ENCODE data around the gene DDB1.
A peak's percentile ranks its signal among the peaks of the same experiment; 100 is the strongest.

The DDB1 gene

DNA sequence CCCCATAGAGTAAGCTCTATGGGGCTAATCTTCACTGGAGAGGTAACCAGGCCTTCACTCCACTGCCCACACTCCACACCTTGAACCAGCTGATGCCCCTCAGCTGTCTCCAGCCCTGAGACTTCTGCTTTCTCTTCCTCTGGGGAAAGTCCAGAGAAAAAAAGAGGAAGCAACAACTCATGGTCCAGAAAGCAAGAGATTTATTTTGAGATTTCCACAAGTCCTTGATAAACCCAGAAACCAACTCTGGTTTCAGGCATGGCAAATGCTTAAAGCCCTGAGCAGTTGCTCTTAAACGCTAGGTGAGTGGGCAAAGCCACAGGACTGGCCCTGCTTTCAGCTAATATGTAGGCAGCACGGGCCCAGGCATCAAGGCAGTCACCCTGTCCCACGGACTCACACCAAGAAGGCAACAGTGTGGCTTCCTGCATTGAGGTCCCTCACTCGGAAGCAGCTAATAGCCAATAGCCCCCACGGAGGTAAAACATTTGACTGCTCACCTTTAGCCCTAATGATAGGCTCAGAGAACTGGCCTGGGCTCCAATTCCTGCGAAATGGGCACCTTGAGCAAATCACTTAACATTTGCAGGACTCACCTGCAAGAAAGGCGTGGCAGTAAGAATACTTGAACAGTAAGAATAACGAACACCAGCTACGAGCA, 24.5 kb upstream of the DDB1 start:
- FAIRE-seq (peak; percentile 90), DNase-seq (ENCODE audit: extremely low spot score, insufficient read length, low read depth) (no peak)

DNA sequence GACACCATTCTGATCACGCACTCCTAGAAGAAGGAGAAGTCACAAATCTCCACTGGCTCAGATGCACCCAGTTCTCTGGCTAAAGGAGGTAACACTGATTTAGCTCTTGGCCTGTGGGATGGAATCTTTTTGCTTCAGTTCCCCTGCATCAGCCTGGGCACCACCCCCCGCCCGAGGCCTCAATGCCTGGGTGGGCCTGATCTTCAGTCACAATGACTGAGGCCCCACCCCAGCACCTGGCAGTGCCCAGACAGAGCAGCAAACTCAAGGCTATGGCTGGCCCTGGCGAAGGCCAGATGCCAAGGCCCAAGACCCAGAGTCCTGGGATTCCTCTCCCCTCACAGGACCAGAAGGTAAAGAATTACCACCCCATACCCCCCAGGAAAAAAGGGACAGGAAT, 23.8 kb upstream of the DDB1 start:
- FAIRE-seq (no peak), DNase-seq (ENCODE audit: extremely low spot score, insufficient read length, low read depth) (no peak)

DNA sequence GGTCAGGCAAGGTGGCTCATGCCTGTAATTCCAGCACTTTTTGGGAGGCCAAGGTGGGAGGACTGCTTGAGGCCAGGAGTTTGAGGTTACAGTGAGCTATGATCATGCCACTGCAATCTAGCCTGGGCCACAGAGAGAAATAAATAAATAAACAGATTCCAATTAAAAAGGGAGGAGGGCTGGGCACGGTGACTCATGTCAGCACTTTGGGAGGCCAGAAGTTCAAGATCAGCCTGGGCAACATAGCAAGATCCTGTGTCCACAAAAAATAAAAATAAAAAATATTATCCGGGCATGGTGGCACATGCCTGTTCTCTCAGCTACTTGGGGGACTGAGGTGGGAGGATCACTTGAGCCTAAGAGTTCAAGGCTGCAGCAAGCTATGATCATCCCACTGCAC, 21.3 kb upstream of the DDB1 start:
- no peak for FAIRE-seq

DNA sequence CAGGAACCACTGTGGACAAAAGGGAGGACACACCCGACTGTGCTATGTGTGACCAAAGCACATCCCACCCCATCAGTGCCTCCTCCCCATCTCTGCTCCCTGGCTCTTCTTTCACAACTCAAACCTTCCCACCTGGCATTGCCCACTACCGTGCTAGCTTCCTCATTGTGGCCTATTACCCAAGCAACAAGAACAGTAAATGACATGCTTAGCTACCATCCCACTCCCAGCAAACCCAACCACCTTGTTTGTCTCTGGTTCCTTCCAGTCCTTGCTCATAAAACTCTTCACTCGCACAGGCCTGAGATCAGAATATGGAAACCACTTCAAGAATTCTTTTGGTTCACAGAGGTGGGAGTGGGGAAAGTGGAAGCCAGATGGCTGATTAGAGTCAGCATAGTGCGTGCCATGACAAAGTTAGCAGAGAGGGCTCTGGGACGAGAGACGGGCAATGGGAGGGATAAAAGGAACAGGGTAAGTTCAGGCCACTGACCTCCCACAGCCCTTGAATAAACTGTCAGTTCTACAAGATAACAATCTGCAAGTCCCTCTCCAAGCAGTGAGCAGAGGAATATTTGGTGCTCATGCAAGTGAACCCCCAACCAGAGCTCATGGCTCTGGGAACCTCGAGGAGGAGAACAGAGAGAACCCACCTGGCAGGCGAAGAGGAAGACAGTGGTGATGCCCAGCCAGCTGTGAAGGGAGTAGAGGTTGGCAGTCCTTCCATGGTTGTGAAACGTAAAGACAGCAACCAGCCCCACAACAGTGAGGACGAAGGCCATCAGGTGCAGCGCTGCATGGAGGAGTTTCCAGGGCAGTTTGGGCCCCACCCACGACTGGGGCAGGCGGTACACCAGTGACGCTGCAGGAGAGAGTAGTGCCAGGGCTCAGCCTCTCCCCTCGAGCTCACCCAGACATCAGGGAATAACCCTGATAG, 20.5 kb upstream of the DDB1 start:
- FAIRE-seq (no peak), DNase-seq (ENCODE audit: extremely low spot score, insufficient read length, low read depth) (no peak)

More for the DNA sequence above, 21.3 kb upstream of the DDB1 start:
- DNase-seq (ENCODE audit: extremely low spot score, insufficient read length, low read depth) = no peak

DNA sequence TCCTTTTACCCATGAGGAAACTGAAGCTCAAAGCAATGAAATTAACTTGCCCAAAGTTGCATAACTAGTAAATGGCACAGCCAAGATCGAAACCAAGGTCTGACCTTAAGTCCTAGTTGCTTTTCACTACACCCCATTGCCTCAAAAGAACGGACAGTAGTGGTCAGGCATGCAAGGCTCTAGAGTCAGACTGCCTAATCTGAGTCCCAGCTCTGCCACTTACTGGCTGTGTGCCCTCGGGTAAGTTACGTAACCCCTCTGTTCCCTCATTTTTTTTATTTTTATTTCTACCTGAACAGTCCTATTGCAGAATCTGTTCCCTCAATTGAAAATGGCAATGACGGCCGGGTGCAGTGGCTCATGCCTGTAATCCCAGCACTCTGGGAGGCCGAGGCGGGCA, 19.1 kb upstream of the DDB1 start:
- DNase-seq (ENCODE audit: extremely low spot score, insufficient read length, low read depth) (no peak), FAIRE-seq (no peak)

DNA sequence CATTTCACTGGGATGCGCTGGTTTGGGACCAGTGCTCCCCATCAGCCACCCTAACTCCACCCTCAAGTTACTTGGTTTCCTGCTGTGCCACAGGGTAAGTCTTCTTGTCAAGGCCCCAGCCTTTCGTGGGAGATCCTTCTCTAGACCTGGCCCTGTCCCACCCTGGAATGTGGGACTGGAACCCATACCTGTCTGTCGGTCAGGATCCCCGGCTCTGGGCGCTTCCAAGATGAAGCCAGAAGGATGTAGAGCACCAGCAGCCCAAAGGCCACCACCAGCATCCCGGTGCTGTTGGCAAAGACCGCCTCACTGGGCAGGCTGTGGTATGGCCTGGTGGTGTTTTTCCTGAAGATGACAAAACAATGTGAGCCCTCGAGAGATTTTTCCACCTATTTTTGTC, 17.9 kb upstream of the DDB1 start:
- DNase-seq (ENCODE audit: extremely low spot score, insufficient read length, low read depth) = no peak
- FAIRE-seq = no peak

DNA sequence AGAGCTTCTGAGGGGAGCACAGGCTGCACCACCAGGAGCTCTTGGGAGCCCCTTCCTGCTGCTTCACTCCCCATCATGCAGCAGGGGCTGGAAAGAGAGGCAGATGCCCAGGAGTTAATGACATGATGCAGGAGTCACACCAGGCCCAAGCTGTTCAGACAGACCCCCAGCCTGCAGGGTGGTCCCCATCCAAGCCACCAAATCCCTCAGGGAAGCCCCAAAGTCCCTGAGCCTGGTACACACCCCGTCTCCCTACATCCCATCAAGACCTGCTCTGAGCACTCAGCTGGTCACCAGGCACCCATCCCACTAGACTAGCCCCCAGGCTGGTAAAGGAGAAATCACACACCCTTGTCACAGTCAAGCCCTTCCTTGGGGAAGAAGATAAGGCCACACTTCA, 17.4 kb upstream of the DDB1 start:
- DNase-seq (ENCODE audit: extremely low spot score, insufficient read length, low read depth) (no peak), FAIRE-seq (no peak)

DNA sequence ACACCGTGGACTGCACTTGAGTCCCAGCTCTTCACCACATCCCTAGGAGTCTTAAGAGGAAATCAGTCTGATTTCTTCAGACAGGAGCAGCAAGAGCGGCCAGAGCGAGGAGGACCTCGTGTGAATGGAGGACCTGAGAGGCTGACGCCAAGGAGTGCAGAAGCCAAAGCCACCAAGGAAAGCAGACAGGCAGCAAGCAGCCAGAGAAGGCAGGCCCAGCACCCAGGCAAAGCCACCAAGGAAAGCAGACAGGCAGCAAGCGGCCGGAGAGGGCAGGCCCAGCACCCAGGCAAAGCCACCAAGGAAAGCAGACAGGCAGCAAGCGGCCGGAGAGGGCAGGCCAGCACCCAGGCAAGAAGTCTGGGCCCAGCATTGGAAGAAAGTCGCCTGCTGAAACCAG, 17.0 kb upstream of the DDB1 start:
- no peak for FAIRE-seq
- DNase-seq (ENCODE audit: extremely low spot score, insufficient read length, low read depth) = no peak

DNA sequence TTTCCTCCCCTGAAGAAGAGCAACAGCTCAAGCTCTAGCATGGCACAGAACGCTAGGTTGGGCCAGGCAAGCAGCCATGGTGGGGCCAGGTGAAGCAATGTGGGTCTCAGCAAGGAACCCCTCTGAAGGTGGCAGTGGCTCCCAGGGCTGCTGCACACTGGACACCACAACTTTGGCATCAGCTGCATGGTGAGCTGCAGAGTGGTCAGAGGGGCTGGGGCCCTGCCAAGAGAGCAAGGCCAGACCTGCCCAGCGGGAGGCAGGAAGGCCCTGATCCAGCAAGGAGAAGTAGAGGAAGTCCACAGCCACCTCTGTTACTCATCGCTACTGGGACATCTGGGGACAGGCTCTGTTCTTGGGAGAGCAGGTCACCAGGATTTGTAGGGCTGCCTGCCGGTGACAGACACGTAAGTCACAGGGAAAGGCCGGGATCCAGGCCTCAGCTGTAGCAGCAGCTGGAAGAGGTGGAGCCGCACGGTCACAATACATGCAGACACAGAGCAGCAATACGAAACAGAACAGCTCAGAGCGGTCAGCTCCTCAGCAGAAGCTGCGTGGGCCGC, 16.4 kb upstream of the DDB1 start:
- FAIRE-seq (no peak), DNase-seq (ENCODE audit: extremely low spot score, insufficient read length, low read depth) (no peak)

DNA sequence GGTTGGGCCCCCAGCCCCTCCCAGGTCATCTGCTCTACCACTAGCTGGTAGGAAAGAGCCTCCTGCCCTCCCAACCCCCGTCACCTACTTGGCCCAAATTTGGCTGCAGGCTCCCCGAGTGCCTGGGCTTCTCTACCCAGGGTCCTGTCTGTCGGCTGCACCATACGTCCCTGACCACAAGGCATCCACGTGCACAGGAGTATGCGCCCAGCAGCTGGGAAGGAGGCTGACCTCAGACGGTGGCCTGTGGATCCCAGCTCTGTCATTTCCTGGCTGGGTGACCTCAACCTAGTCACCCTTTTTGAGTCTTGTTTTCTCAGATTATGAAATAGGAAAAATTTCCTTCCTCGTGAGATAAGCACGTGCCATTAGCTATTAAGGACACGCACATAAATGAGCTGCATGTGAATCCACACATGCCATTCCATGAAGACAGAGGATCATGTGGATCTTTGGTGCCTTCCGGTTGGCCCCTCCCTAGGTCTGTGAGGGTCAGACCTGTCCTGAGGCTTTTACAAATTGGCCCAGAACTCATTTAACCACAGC, 15.1 kb upstream of the DDB1 start:
- no peak for FAIRE-seq
- DNase-seq (ENCODE audit: extremely low spot score, insufficient read length, low read depth) = no peak

DNA sequence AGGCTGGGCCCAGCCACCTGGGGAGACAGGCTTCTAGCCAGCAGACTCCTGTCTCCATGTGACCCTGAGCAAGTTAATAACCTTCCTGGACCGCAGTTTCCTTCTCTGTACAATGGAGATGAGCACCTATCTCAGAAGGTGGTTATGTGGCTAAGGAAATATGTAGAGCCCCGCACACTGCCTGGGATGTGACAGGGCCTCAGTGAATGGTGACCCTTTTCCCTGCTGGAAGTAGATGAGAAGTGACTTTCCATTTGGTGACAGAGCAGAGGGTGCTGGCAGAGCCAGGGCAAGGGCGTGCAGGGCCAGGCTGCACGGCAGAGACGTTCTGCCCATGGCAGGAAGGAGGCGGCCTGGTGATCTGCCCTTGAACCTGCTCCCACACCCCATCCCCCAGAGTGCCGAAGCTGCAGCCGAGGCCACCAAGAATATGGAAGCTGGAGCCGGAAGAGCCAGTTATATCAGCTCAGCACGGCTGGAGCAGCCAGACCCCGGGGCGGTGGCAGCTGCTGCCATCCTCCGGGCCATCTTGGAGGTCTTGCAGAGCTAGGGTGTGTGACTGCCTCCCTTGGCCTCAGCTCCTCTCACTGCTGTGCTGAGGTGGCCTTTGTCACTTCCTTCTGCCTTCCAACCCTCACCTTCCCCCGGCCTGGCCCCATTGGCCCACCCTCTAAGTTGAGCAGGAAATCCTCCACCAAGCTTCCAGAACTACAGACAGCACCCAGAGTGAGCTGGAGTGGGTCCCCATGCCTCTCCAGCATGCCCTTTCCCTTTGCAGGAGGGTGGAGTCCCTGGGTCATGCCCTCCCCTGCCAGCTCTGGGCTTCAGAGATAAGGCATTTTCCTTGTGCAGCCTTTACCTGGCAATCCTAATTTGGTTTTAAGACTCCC, 13.3 kb upstream of the DDB1 start:
- no peak for FAIRE-seq

DNA sequence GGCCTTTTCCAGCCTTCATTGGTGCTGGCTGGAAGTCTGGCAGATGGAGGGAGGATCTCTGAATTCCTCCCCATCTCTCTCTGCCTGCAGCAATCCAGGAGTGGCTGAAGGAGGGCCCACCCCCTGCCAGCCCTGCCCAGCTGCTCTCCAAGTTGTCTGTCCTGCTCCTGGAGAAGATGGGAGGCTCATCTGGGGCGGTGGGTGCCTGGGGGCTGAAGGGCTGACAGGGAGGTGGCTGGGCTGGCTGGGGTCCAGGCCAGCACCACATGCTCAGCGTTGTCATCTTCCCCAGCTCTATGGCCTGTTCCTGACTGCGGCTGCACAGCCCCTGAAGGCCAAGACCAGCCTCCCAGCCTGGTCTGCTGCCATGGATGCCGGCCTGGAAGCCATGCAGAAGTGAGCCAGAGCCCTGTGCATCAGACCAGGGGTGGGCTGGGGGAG, 12.3 kb upstream of the DDB1 start:
- FAIRE-seq (no peak), DNase-seq (ENCODE audit: extremely low spot score, insufficient read length, low read depth) (no peak)

More for the DNA sequence above, 13.3 kb upstream of the DDB1 start:
- no peak for DNase-seq (ENCODE audit: extremely low spot score, insufficient read length, low read depth)

DNA sequence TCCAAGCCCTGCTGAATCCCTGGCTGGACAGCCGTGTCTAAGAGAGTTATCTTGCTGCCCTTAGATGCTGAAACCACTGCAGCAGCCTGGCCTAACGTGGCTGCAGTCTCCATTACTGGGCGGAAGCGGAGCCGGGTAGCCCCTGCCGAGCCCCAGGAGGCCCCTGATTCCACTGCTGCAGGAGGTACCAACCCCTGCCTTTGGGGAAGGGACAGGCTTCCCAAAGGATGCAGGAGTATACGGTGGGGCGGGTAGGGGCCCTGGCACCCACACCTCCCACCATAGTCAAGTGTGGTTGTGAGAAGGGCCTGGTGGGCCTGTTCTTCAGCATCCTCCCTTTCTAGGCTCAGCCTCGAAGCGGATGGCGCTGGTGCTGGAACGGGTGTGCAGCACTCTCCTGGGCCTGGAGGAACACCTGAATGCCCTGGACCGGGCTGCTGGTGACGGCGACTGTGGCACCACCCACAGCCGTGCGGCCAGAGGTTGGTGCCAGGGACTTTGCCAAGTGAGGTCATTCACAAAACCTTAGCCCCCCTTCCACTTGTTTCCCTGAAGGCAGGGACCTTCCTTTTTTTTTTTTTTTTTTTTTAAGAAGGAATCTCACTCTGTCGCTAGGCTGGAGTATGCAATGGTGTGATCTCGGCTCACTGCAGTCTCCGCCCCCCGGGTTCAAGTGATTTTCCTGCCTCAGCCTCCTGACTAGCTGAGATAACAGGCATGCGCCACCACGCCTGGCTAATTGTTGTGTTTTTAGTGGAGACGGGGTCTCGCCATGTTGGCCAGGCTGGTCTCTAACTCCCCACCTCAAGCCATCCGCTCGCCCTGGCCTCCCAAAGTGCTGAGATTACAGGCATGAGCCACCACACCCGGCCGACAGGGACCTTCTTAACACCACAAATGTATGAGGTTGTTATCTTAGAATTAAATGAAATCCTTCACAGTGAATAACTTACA, 11.2 kb upstream of the DDB1 start:
- FAIRE-seq (no peak), DNase-seq (ENCODE audit: extremely low spot score, insufficient read length, low read depth) (no peak)

DNA sequence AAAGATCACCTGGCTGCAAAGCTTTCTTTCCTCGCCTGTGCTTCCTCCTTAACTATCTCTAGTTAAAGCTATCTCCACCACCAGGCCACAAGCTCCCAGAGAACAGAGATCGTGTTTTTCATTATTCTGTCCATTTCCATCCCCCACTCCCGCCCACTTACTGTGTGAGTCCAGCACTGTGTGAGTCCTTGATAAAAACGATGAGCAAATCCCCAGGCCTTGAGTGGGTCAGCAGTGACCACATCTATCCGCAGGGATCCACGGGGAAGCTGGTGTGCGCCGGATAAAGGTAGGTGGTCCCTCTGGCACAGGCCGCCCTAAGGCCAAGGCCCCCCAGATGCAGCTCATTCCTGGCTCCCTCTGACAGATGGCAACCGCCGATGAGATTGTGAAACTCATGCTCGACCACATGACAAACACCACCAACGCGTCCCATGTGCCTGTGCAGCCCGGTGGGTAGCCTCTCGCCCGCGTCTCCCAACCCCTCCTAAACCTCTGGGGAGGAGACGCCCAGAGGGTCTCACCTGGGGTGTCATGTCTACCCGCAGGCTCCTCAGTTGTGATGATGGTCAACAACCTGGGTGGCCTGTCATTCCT, 9.4 kb upstream of the DDB1 start:
- DNase-seq (ENCODE audit: extremely low spot score, insufficient read length, low read depth) (no peak), FAIRE-seq (no peak)

DNA sequence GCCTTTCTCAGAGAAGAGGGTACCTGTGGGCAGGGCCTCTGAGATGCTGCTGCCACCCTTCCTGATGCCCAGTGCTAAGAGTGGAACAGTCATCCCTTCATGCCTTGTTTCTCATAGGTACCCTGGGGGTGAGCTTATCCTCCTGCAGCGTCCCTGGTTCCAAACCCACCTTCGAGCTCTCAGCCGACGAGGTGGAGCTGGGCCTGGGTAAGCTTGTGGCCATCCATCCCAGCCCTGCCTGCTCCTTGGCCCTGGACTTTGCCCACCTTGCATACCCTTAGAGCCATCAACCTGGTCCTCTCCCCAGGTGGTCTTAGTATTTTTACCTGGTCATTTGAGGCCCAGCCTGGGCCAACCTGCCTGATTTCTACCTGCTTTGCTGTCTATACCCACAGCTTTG, 8.8 kb upstream of the DDB1 start:
- FAIRE-seq = no peak
- DNase-seq (ENCODE audit: extremely low spot score, insufficient read length, low read depth) = no peak

DNA sequence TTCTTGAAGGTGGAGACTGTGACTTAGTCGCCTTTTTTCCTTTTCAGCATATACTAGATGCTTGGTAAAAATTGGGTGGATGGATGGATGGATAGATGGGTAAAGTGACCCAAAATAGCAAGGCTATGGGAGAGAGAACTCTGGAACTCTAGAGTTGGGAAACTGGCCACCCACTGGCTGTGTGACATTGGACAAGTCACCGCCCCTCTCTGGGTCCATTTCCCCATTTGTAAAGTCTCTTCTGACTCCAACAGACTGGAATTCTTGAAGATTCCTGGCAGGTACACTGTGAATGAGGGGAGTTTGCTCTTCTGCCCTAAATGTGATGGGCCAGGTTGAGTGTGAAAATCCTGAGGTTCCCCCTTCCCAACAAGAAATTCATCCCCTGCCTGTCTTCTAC, 8.1 kb upstream of the DDB1 start:
- DNase-seq (ENCODE audit: extremely low spot score, insufficient read length, low read depth) = no peak

DNA sequence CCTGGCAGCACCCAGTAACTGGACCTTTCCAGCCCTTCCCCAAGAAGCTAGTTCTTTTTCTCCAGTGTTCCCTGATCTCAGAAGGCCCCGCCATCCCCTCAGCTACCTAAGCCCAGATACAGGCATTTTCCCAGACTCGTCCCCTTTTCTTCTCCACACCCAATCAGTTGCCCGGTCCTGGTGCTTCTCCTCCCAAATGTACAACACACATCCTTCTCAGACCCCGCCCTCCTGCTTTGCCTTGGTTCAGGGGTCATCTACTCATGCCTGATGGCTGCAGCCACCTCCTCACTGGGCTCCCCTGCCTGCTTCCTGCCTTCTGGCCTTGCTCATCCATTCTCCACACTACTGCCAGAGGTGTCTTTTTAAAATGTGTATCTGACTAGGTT, 6.6 kb upstream of the DDB1 start:
- FAIRE-seq (no peak), DNase-seq (ENCODE audit: extremely low spot score, insufficient read length, low read depth) (no peak)

More for the DNA sequence above, 8.1 kb upstream of the DDB1 start:
- no peak for FAIRE-seq

DNA sequence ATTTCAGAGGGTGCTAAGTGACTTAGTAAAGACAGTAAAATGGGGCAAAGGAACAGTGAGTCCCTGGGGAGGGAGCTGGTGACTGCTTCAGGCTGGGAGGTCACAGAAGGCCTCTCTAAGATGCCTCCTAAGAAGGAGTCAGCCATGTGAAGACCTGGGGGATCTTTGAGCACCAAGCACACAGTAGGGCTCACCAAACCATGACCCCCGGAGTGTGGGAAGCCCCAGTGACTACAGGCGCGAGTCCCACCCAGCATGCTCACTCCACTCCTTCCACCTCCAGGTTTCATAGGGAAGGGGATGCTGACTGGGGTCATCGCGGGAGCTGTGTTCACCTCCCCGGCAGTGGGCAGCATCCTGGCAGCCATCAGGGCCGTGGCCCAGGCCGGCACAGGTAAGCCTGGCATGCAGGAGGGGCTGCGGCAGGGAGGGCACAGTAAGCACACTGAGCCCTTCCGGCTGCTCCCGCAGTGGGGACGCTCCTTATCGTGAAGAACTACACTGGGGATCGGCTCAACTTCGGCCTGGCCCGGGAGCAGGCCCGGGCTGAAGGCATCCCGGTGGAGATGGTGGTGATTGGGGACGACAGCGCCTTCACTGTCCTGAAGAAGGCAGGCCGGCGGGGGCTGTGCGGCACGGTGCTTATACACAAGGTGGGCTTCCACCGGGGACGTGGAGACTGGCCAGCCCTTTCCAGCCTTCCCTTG, 6.0 kb upstream of the DDB1 start:
- DNase-seq (ENCODE audit: extremely low spot score, insufficient read length, low read depth) = no peak
- FAIRE-seq = no peak

Measured in GM18507 (cell line).